SK-N-SH (cell line): Measurements from ENCODE around the gene CDH4. TPM values are rescaled to one million over a fixed set of nuclear protein-coding genes. Genes with fewer than 3 reads are reported as not detected.

ENCODE experiments used
- CTCF ChIA-PET: fragments of 300-600, 350-600 bp; formaldehyde crosslinking; extraction: SDS; loops from one replicate; lab custom pipeline; 2021; lab: Yijun Ruan, JAX
- POLR2A ChIA-PET: fragments of 350-600 bp; sonication (Branson Sonifier 250); formaldehyde crosslinking; extraction: SDS; loops from one replicate; lab custom pipeline; 2020; ENCODE audit warnings: antibody characterized with exemption, inconsistent platforms; lab: Yijun Ruan, JAX
- DNase-seq: peaks from one replicate; pipeline ENCODE4 v3.0.0; 2012
- H2AFZ ChIP-seq: fragments of 200-600 bp; sonication (generic); 2 replicates; pipeline ENCODE4 v1.8.1; 2016; ENCODE audit warnings: antibody characterized with exemption, mild to moderate bottlenecking, low read depth
- H3F3A ChIP-seq: fragments of 200-600 bp; sonication (generic); replicated peaks from 2 replicates; pipeline ENCODE3; 2016; ENCODE audit warnings: antibody characterized with exemption, mild to moderate bottlenecking; ENCODE audit not compliant: insufficient read depth
- H3K27ac ChIP-seq, 2 experiments: fragments of 200-500 bp in 1 of 2; fragments of 200-600 bp in 1 of 2; sonication (Bioruptor generic) in 1 of 2; sonication (generic), shearing (Covaris generic) in 1 of 2; 2 replicates each; pipeline versions ENCODE4 v1.5.1 to v1.6.1; 2014 to 2016; ENCODE audit warnings: low read depth in 2 of 2, inconsistent platforms in 1 of 2, low read length in 1 of 2, mild to moderate bottlenecking in 1 of 2, mixed read lengths in 1 of 2
- H3K27me3 ChIP-seq: fragments of 200-600 bp; sonication (generic), shearing (Covaris generic); 2 replicates; pipeline ENCODE4 v1.6.1; 2016; ENCODE audit warnings: mixed run types; ENCODE audit not compliant: insufficient read depth
- H3K36me3 ChIP-seq, 2 experiments: fragments of 200-500 bp in 1 of 2; fragments of 200-600 bp in 1 of 2; sonication (Bioruptor generic) in 1 of 2; sonication (generic) in 1 of 2; replicated peaks in 1 of 2; 2 replicates each; pipeline versions ENCODE3 to v1.5.1; 2014 to 2016; ENCODE audit warnings: low read length in 1 of 2, mild to moderate bottlenecking in 1 of 2; ENCODE audit not compliant: insufficient read depth in 2 of 2, control insufficient read depth in 1 of 2
- H3K4me1 ChIP-seq, 2 experiments: fragments of 200-500 bp in 1 of 2; fragments of 200-600 bp in 1 of 2; sonication (Bioruptor generic) in 1 of 2; sonication (generic), shearing (Covaris generic) in 1 of 2; 2 replicates each; pipeline versions ENCODE4 v1.5.1 to v1.6.1; 2014 to 2016; ENCODE audit warnings: low read depth in 1 of 2, low read length in 1 of 2, mixed run types in 1 of 2; ENCODE audit not compliant: insufficient read depth in 2 of 2, control insufficient read depth in 1 of 2
- H3K4me2 ChIP-seq: fragments of 200-600 bp; sonication (generic), shearing (Covaris generic); 2 replicates; pipeline ENCODE4 v1.6.1; 2017; ENCODE audit warnings: mixed run types
- H3K4me3 ChIP-seq, 2 experiments: fragments of 200-500 bp in 1 of 2; fragments of 200-600 bp in 1 of 2; sonication (Bioruptor generic) in 1 of 2; sonication (generic), shearing (Covaris generic) in 1 of 2; 2 replicates each; pipeline versions ENCODE4 v1.5.1 to v1.8.1; 2014 to 2016; ENCODE audit warnings: low read depth in 2 of 2, inconsistent platforms in 1 of 2, low read length in 1 of 2, mild to moderate bottlenecking in 1 of 2, mixed read lengths in 1 of 2, moderate library complexity in 1 of 2
- H3K79me2 ChIP-seq: fragments of 200-600 bp; sonication (generic); 2 replicates; pipeline ENCODE4 v1.8.1; 2017; ENCODE audit warnings: mild to moderate bottlenecking; ENCODE audit not compliant: insufficient read depth
- H3K9ac ChIP-seq: fragments of 200-600 bp; sonication (generic); 2 replicates; pipeline ENCODE4 v1.6.1; 2017; ENCODE audit warnings: mixed run types
- H3K9me2 ChIP-seq: fragments of 200-600 bp; sonication (generic); 2 replicates; pipeline ENCODE4 v1.6.1; 2017; ENCODE audit warnings: mixed run types
- H3K9me3 ChIP-seq: fragments of 200-600 bp; sonication (generic); 2 replicates; pipeline ENCODE4 v1.6.1; 2017; ENCODE audit warnings: mixed run types, mild to moderate bottlenecking, moderate library complexity
- H4K20me1 ChIP-seq: fragments of 200-600 bp; sonication (generic); 2 replicates; pipeline ENCODE4 v1.6.1; 2017; ENCODE audit warnings: mild to moderate bottlenecking, mixed run types; ENCODE audit not compliant: insufficient read depth
- CHD2 ChIP-seq: fragments of 150-350 bp; IDR thresholded peaks from 2 replicates; pipeline ENCODE4 v1.6.1; 2018; ENCODE audit warnings: low read length; ENCODE audit not compliant: partially characterized antibody
- CTCF ChIP-seq: fragments of 200-600 bp; sonication (generic); IDR thresholded peaks from 2 replicates; pipeline ENCODE4 v1.6.1; 2017; ENCODE audit warnings: antibody characterized with exemption, mild to moderate bottlenecking, moderate library complexity
- ELF1 ChIP-seq: IDR thresholded peaks from 2 replicates; pipeline ENCODE4 v1.4.0; 2012
- EZH2phosphoT487 ChIP-seq: fragments of 200-600 bp; sonication (generic); IDR thresholded peaks from 2 replicates; pipeline ENCODE4 v1.6.1; 2017; ENCODE audit warnings: low read depth, mixed run types, mild to moderate bottlenecking, antibody characterized with exemption, moderate library complexity, borderline replicate concordance
- GABPA ChIP-seq: IDR thresholded peaks from 2 replicates; pipeline ENCODE4 v1.4.0; 2012; ENCODE audit warnings: low read depth, mild to moderate bottlenecking
- GATA2 ChIP-seq: sonication (generic); formaldehyde crosslinking; IDR thresholded peaks from 2 replicates; pipeline ENCODE4 v1.5.0; 2020; ENCODE audit warnings: mild to moderate bottlenecking, missing genetic modification reagents
- MAX ChIP-seq: IDR thresholded peaks from 2 replicates; pipeline ENCODE4 v1.4.0; 2012; ENCODE audit warnings: low read depth
- NRF1 ChIP-seq: IDR thresholded peaks from 2 replicates; pipeline ENCODE4 v1.6.1; 2012; ENCODE audit warnings: low read depth, mild to moderate bottlenecking, low read length
- PBX3 ChIP-seq: IDR thresholded peaks from 2 replicates; pipeline ENCODE4; 2012
- RAD21 ChIP-seq: IDR thresholded peaks from 2 replicates; pipeline ENCODE4 v1.6.1; 2012; ENCODE audit warnings: mild to moderate bottlenecking, low read length
- RFX5 ChIP-seq: IDR thresholded peaks from 2 replicates; pipeline ENCODE4 v1.6.1; 2012; ENCODE audit warnings: mild to moderate bottlenecking, improper control_type of control experiment, low read length
- RXRA ChIP-seq: IDR thresholded peaks from 2 replicates; pipeline ENCODE4 v1.4.0; 2012; ENCODE audit warnings: low read depth, mild to moderate bottlenecking, borderline replicate concordance
- TEAD4 ChIP-seq: IDR thresholded peaks from 2 replicates; pipeline ENCODE4 v1.4.0; 2012; ENCODE audit warnings: mild to moderate bottlenecking, borderline replicate concordance; ENCODE audit not compliant: insufficient read depth
- USF1 ChIP-seq: IDR thresholded peaks from 2 replicates; pipeline ENCODE4 v1.4.0; 2012; ENCODE audit warnings: low read depth, borderline replicate concordance
- ZBTB33 ChIP-seq: IDR thresholded peaks from 2 replicates; pipeline ENCODE4 v1.4.0; 2012; ENCODE audit warnings: low read depth, borderline replicate concordance
- WGBS: methylation state at CpG from one replicate; pipeline ENCODE4 v1.1.6; 2017; ENCODE audit warnings: low lambda C conversion rate; 5-methylcytosine and 5-hydroxymethylcytosine counted together
- polyA plus RNA-seq, 3 experiments: library from polyadenylated mRNA; depleted of rRNA; stranded (reverse); fragments of >200 nt; gene quantifications; 2 replicates each; pipeline ENCODE4 v1.2.3, GENCODE V29; 2012

Gene CDH4
- polyA plus RNA-seq, 1 of the 3 experiments (the other 2 are of a cell fraction), result not detected

- H3K79me2 ChIP-seq, result no peaks in the 10 kb centered on the region
- TF ChIP-seq ELF1 (no peak), GABPA (no peak), CHD2 (no peak), TEAD4 (no peak), RXRA (no peak), RAD21 (no peak), CTCF (no peak), ZBTB33 (no peak)
- no peaks in the 10 kb centered on the region for H3F3A ChIP-seq
- no peak overlapping the region for H2AFZ ChIP-seq
- 55% methylated on average over 16 of the region's 25 CpGs for WGBS
- no peaks in the 10 kb centered on the region for H3K36me3 ChIP-seq
- POLR2A ChIA-PET, result no interaction called here
- no peak overlapping the region for H3K9ac ChIP-seq
- no peaks in the 10 kb centered on the region for H3K9me3 ChIP-seq
- H4K20me1 ChIP-seq, result no peaks in the 10 kb centered on the region
- DNase-seq, result no peak
- H3K4me1 ChIP-seq, result no peaks in the 10 kb centered on the region
- CTCF ChIA-PET, result interaction anchor here (1.5 kb wide), 1 partner anchor 587 kb away, joined by 3 read pairs; no protein-coding TSS in a partner anchor
- H3K4me2 ChIP-seq, result no peak overlapping the region
- no peaks in the 10 kb centered on the region for H3K27me3 ChIP-seq
- H3K27ac ChIP-seq, result no peak overlapping the region
- no peaks in the 10 kb centered on the region for H3K9me2 ChIP-seq
- no peak overlapping the region for H3K4me3 ChIP-seq
Observed at GRCh38 chr20:61816606-61817460, 564.8 kb downstream of the CDH4 start.

GRCh38 chr20:61817575-61817974 lies 565.5 kb downstream of the CDH4 start:
- Histone ChIP-seq H3K4me2 (no peak overlapping the region), H3K9me2 (no peaks in the 10 kb centered on the region), H3K79me2 (no peaks in the 10 kb centered on the region), H3K27me3 (no peaks in the 10 kb centered on the region), H3K4me3 (no peak overlapping the region), H2AFZ (no peak overlapping the region), H3K4me1 (no peaks in the 10 kb centered on the region), H3F3A (no peaks in the 10 kb centered on the region), H3K9ac (no peak overlapping the region), H3K36me3 (no peaks in the 10 kb centered on the region), H4K20me1 (no peaks in the 10 kb centered on the region), H3K27ac (no peak overlapping the region), H3K9me3 (no peaks in the 10 kb centered on the region)
- ChIA-PET CTCF (no interaction called here), POLR2A (no interaction called here)
- TF ChIP-seq RFX5 (no peak), CHD2 (no peak), RXRA (no peak), NRF1 (no peak), EZH2phosphoT487 (no peak), GATA2 (no peak), MAX (no peak), PBX3 (no peak), USF1 (no peak)
- DNase-seq, result no peak
- 56% methylated on average over 10 of the region's 13 CpGs for WGBS
